ENCODE results near the gene ODAD3.
"Not testable (repeated sequence)": the region's sequence is repeated elsewhere in the genome, so short reads cannot be mapped to it uniquely, and the experiment has no call there.

The ODAD3 gene

GRCh38 chr19:11406703-11407236 is 28.2 kb downstream of the ODAD3 start:
- in situ Hi-C loops (cut with MboI; ENCODE audit: low sequenced_read_pairs): not testable (repeated sequence)

- in situ Hi-C loops (cut with MboI; ENCODE audit: low sequenced_read_pairs): no loop called here
Measured at GRCh38 chr19:11405846-11406643, 28.9 kb downstream of the ODAD3 start.

GRCh38 chr19:11404588-11405222 is 30.2 kb downstream of the ODAD3 start:
- in situ Hi-C loops (cut with MboI; ENCODE audit: low sequenced_read_pairs): no loop called here

GRCh38 chr19:11401808-11402543 is 32.9 kb downstream of the ODAD3 start:
- in situ Hi-C loops (cut with MboI; ENCODE audit: low sequenced_read_pairs): no loop called here

GRCh38 chr19:11400798-11401197 is 34.1 kb downstream of the ODAD3 start:
- in situ Hi-C loops (cut with MboI; ENCODE audit: low sequenced_read_pairs): no loop called here

- in situ Hi-C loops (cut with MboI; ENCODE audit: low sequenced_read_pairs): no loop called here
Measured at GRCh38 chr19:11399667-11400066, 35.3 kb downstream of the ODAD3 start.

- in situ Hi-C loops (cut with MboI; ENCODE audit: low sequenced_read_pairs): no loop called here
Measured at GRCh38 chr19:11397089-11397610, 37.8 kb downstream of the ODAD3 start.

GRCh38 chr19:11390933-11391680 is 43.8 kb downstream of the ODAD3 start:
- in situ Hi-C loops (cut with MboI; ENCODE audit: low sequenced_read_pairs): no loop called here

- in situ Hi-C loops (cut with MboI; ENCODE audit: low sequenced_read_pairs): no loop called here
Measured at GRCh38 chr19:11390359-11390758, 44.6 kb downstream of the ODAD3 start.

- in situ Hi-C loops (cut with MboI; ENCODE audit: low sequenced_read_pairs): no loop called here
Measured at GRCh38 chr19:11387162-11388034, 47.5 kb downstream of the ODAD3 start.

GRCh38 chr19:11384778-11385129 is 50.2 kb downstream of the ODAD3 start:
- in situ Hi-C loops (cut with MboI; ENCODE audit: low sequenced_read_pairs): no loop called here

GRCh38 chr19:11383706-11384048 is 51.2 kb downstream of the ODAD3 start:
- in situ Hi-C loops (cut with MboI; ENCODE audit: low sequenced_read_pairs): no loop called here

GRCh38 chr19:11382898-11383705 is 51.8 kb downstream of the ODAD3 start:
- in situ Hi-C loops (cut with MboI; ENCODE audit: low sequenced_read_pairs): no loop called here

GRCh38 chr19:11380653-11381537 is 54.0 kb downstream of the ODAD3 start:
- in situ Hi-C loops (cut with MboI; ENCODE audit: low sequenced_read_pairs): no loop called here

GRCh38 chr19:11379857-11380350 is 55.0 kb downstream of the ODAD3 start:
- in situ Hi-C loops (cut with MboI; ENCODE audit: low sequenced_read_pairs): no loop called here

GRCh38 chr19:11379269-11379845 is 55.6 kb downstream of the ODAD3 start:
- in situ Hi-C loops (cut with MboI; ENCODE audit: low sequenced_read_pairs): not testable (repeated sequence)

All from hTERT RPE-1 (cell line).